ENCODE measurements around the gene MELK. TPM values are rescaled to one million over a fixed set of nuclear protein-coding genes. Genes with fewer than 3 reads are reported as not detected.

Gene MELK
- total RNA-seq, 2 donors from 2014 or later = 0.24 to 0.59 TPM

- TF ChIP-seq, protein P1, sequence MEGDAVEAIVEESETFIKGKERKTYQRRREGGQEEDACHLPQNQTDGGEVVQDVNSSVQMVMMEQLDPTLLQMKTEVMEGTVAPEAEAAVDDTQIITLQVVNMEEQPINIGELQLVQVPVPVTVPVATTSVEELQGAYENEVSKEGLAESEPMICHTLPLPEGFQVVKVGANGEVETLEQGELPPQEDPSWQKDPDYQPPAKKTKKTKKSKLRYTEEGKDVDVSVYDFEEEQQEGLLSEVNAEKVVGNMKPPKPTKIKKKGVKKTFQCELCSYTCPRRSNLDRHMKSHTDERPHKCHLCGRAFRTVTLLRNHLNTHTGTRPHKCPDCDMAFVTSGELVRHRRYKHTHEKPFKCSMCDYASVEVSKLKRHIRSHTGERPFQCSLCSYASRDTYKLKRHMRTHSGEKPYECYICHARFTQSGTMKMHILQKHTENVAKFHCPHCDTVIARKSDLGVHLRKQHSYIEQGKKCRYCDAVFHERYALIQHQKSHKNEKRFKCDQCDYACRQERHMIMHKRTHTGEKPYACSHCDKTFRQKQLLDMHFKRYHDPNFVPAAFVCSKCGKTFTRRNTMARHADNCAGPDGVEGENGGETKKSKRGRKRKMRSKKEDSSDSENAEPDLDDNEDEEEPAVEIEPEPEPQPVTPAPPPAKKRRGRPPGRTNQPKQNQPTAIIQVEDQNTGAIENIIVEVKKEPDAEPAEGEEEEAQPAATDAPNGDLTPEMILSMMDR (IDR thresholded peaks at IDR 0.05) = no peak
- Histone ChIP-seq H3K36me3 (no peaks in the 10 kb centered on the region), H3K4me3 (no peak overlapping the region), H3K9me3 (peaks cover 0 to 13% of the 10 kb centered on the region in 2 donors), H3K27ac (no peak overlapping the region), H3K27me3 (no peaks in the 10 kb centered on the region), H3K4me1 (no peaks in the 10 kb centered on the region)
- DNase-seq (ENCODE audit: low spot score) = no peak
Observed at GRCh38 chr9:36677611-36678010, 104.9 kb downstream of the MELK start.

DNA sequence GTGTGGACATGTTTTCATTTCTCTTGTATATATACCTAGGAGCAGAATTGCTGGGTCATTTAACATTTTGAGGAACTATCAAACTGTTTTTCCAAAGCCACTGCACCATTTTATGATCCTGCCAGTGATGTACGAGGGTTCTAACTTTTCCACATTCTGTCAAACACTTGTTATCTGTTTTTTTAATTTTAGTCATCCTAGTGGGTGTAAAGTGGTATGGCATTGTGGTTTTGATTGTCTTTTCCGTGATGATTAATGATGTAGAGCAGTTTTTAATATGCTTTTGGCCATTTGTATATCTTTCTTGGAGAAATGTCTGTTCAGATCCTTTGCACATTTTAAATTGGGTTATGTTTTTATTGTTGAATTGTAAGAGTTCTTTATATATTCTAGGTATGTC lies 107.0 kb downstream of the MELK start:
- H3K27ac ChIP-seq = no peak overlapping the region
- no peak overlapping the region for H3K4me3 ChIP-seq
- H3K27me3 ChIP-seq = no peaks in the 10 kb centered on the region
- H3K4me1 ChIP-seq = no peaks in the 10 kb centered on the region
- TF ChIP-seq, protein P1 (IDR thresholded peaks at IDR 0.05) = no peak
- DNase-seq (ENCODE audit: low spot score) = no peak
- H3K36me3 ChIP-seq = no peaks in the 10 kb centered on the region
- peaks cover 0 to 20% of the 10 kb centered on the region in 2 donors for H3K9me3 ChIP-seq

DNA sequence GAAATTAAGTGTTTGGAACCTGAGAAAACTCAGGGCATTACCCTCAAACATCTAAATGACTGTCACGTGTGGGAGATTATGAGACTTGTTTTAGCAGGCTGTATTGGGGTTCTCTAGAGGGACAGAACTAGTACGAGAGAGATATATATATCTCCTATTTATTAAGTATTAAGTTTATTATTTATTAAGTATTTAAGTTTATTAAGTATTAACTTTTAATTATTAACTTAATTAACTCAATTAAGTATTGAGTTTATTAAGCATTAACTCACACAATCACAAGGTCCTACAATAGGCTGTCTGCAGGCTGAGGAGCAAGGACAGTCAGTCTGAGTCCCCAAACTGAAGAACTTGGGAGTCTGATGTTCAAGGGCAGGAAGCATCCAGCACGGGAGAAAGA lies 113.8 kb downstream of the MELK start:
- TF ChIP-seq, protein P1 (IDR thresholded peaks at IDR 0.05) = no peak
- no peak overlapping the region for H3K4me3 ChIP-seq
- H3K27me3 ChIP-seq = no peaks in the 10 kb centered on the region
- no peaks in the 10 kb centered on the region for H3K4me1 ChIP-seq
- H3K36me3 ChIP-seq = no peaks in the 10 kb centered on the region
- peaks cover 0 to 28% of the 10 kb centered on the region in 2 donors for H3K9me3 ChIP-seq
- no peak overlapping the region for H3K27ac ChIP-seq
- DNase-seq (ENCODE audit: low spot score) = no peak

GRCh38 chr9:36690412-36691168 lies 117.9 kb downstream of the MELK start:
- TF ChIP-seq, protein P1 (IDR thresholded peaks at IDR 0.05) = no peak
- H3K9me3 ChIP-seq = peaks cover 0 to 14% of the 10 kb centered on the region in 2 donors

DNA sequence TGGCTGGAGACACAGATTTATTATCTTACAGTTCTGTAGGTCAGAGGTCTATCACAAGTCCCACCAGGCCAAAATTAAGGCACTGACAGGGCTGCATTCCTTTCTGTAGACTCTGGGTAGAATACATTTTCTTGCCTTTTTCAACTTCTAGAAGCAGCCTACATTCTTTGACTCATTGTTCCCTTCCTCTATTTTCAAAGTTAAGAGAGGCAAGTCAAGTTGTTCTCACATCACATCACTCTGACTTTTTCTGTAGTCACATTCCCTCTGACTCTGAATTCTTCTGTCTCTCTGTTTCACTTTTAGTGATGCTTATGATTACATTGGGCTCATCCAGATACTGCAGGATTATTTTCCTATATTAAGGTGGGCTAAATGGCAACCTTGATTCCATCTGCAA lies 119.0 kb downstream of the MELK start:
- H3K9me3 ChIP-seq = peaks cover 0 to 14% of the 10 kb centered on the region in 2 donors
- H3K36me3 ChIP-seq = no peaks in the 10 kb centered on the region
- DNase-seq (ENCODE audit: low spot score) = no peak
- no peaks in the 10 kb centered on the region for H3K4me1 ChIP-seq
- H3K27me3 ChIP-seq = no peaks in the 10 kb centered on the region
- TF ChIP-seq, protein P1 (IDR thresholded peaks at IDR 0.05) = no peak
- H3K4me3 ChIP-seq = no peak overlapping the region
- no peak overlapping the region for H3K27ac ChIP-seq

More at GRCh38 chr9:36690412-36691168, 117.9 kb downstream of the MELK start:
- H3K36me3 ChIP-seq = no peaks in the 10 kb centered on the region
- no peak overlapping the region for H3K27ac ChIP-seq
- H3K4me1 ChIP-seq = no peaks in the 10 kb centered on the region
- no peaks in the 10 kb centered on the region for H3K27me3 ChIP-seq
- H3K4me3 ChIP-seq = no peak overlapping the region
- no peak for DNase-seq (ENCODE audit: low spot score)

DNA sequence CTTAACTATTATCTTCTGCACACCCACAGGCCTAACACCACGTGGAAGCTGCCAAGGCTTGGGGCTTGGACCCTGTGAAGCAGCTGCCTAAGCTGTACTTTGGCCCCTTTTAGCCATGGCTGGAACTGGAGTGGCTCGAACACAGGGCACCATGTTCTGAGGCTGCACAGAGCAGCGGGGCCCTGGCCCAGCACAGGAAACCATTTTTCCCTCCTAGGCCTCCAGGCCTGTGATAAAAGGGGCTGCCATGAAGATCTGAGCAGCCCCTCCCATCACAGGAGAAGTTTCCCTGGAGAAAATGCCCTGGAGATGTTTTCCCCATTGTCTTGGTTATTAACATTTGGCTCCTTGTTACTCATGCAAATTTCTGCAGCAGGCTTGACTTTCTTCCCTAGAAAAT lies 126.3 kb downstream of the MELK start:
- TF ChIP-seq, protein P1 (IDR thresholded peaks at IDR 0.05) = no peak
- no peak for DNase-seq (ENCODE audit: low spot score)
- Histone ChIP-seq H3K4me1 (no peaks in the 10 kb centered on the region), H3K36me3 (no peaks in the 10 kb centered on the region), H3K27ac (no peak overlapping the region), H3K4me3 (no peak overlapping the region), H3K9me3 (peaks cover 0 to 9% of the 10 kb centered on the region in 2 donors), H3K27me3 (no peaks in the 10 kb centered on the region)
